Choroid plexus epithelial cell (primary cell): ENCODE measurements around the gene TMEM53.

Experiments
- DNase-seq: peaks from one replicate; pipeline ENCODE4 v3.0.0-alpha.2; 2010; ENCODE audit warnings: low read depth
- H3K4me3 ChIP-seq: 2 replicates; pipeline ENCODE4 v1.5.1; 2011; ENCODE audit warnings: low read depth, mild to moderate bottlenecking, control low read depth, low read length, moderate library complexity
- TF ChIP-seq, protein P1 (sequence below): conservative IDR thresholded peaks from 2 replicates; pipeline ENCODE4 v1.5.1; 2011; ENCODE audit warnings: low read depth, mild to moderate bottlenecking, control low read depth, inconsistent platforms, low read length, moderate library complexity

TMEM53 gene

DNA sequence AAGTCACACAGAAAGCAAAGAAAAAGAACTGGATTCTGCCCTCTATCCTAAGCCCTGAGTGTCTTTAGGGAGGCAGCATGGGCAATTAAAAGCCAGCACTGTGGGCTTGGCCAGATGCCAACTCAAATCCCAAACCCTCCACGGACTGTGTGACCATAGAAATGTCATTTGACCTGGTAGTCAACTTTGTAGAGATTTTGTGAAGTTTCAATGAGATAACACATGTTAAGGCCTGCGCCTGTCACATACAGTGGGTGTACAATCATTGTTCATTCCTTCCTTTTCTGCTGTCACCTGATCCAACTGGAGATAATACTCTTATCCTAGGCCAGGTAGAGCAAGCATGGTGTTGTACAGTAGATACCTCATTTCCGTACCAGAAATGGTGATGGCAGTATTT is 54.2 kb downstream of the TMEM53 start:
- TF ChIP-seq, protein P1, sequence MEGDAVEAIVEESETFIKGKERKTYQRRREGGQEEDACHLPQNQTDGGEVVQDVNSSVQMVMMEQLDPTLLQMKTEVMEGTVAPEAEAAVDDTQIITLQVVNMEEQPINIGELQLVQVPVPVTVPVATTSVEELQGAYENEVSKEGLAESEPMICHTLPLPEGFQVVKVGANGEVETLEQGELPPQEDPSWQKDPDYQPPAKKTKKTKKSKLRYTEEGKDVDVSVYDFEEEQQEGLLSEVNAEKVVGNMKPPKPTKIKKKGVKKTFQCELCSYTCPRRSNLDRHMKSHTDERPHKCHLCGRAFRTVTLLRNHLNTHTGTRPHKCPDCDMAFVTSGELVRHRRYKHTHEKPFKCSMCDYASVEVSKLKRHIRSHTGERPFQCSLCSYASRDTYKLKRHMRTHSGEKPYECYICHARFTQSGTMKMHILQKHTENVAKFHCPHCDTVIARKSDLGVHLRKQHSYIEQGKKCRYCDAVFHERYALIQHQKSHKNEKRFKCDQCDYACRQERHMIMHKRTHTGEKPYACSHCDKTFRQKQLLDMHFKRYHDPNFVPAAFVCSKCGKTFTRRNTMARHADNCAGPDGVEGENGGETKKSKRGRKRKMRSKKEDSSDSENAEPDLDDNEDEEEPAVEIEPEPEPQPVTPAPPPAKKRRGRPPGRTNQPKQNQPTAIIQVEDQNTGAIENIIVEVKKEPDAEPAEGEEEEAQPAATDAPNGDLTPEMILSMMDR, result no peak
- no peak for DNase-seq

DNA sequence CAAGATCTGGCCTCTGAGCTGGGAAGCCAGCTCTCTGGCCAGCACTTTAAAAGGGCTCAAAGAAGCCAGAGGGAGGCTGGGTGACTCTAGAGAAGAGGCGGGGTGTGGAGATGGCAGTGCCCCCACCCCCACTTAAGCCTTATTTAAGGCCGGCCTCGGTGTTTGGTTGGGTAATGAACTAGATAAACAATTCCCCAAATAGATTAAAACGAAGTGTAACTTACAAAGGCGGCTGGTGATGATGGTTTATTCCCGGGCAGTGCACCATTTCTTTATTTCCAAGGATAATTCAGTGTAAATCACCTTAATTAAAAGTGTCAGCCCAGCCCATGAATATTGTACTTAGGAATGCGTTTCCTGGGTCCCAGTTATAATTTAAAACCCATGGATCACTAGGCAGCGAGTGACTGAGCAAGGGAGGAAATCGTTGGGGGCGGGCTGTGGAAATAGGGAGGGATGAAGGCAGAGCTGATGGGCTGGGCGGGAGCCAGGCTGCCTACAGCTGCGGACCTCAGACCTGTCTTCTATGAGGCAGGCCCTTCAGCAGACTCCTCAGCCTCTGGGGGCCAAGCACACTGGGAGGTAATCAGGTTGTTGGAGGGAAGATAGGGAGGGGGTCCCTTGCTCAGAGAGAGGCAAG is 54.9 kb downstream of the TMEM53 start:
- DNase-seq, result peak; percentile 40
- H3K4me3 ChIP-seq, result no peak overlapping the region
- TF ChIP-seq, protein P1, result no peak

More for the DNA sequence above, 54.2 kb downstream of the TMEM53 start:
- no peak overlapping the region for H3K4me3 ChIP-seq

DNA sequence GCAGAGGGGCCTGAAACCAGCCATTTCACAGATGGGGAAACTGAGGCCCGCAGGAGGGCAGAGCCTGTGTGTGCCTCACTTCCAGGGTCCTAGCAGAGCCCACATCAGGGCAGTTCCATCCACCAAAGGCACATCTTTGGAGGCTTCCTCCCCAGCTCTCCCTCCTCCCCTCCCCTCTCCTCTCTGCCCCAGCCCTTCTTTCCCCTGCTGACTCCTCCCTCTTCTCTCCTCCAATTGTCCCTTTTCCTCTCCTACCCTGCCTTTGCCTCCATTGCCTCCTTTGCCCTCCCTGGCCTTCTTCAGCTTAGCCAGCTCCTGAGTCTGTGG is 56.6 kb downstream of the TMEM53 start:
- TF ChIP-seq, protein P1, result no peak
- H3K4me3 ChIP-seq, result no peak overlapping the region
- no peak for DNase-seq

DNA sequence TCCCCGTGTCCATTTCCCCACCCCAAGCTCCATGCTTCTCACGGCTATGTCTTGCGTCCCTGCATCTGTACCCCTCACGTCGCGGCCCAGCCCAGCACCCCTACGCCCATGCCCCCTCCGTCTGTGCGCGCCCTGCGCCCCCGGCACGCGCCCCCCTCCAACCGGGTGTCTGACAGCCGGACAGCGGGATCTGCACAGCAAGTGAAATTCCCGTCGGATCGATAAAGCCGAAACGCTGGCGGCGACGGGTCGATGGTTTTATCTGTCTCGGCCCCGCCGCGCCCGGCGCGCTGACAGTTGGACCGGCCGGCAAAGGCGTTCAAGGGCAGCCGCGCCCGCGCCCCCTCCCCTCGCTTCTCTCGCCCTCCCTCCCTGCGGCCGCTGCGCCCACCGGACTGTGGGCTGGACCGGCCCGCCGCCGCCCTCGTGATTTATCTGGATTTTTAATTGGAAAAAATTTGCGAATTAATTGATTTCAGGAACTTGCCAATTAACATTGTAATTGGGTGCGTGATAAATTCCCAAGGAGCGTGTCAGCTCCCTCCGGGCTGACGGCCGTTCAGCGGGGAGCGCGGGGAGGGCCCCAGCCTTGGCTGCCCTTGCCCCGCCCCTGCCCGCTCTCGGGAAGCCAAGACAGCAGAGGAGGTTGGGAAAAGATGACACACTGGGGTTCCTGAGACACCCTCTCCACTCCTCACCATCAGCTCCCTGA is 57.1 kb downstream of the TMEM53 start:
- DNase-seq, result no peak
- H3K4me3 ChIP-seq, result peak overlapping the region; percentile 37
- TF ChIP-seq, protein P1, result no peak

DNA sequence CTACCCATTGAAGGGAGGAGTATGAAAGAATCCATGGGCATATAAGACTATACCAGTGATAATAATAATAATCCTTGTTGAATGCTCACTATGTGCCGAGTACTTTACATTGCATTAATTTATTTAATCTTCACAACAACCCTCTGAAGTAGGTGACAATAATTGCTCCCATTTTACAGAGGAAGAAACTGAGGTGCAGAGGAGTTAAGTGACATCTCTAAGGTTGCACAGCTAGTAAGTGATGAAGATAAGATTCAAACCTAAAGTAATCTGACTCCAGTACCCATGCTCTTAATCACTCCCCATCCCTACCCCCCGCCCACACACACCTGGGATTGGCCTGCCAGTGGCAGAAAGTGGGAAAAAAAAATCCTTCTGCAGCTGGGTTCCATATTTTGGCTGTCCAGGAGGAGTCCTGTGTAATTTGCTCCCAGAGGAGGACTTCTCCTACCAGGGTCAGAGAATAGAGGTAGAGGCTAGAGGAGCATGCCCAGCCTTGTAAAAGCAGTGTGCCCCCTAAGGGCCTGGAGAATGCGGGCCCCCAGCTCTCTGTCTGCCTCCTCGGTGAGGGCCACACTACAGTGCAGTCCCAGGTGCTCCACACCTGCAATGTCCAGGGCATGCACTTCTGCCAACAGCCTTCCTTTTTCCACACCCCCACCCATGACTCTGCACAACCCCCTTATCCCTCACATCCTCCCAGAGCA is 57.8 kb downstream of the TMEM53 start:
- no peak overlapping the region for H3K4me3 ChIP-seq

DNA sequence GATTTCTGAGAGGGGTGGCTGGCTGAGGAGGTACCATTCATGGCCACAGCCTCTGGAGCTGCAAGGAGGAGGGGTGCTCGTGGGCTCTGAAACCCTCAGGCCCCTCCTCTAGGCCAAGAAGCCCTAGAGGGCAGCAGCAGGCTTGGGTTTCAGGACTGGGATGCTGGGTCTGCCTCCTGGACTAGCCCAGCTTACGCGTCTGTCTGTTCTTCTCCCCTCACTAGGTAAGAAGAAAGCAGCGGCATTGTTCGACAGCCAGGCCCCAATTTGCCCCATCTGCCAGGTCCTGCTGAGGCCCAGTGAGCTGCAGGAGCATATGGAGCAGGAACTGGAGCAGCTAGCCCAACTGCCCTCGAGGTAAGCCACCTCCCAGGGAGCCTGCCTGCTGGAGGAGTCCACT is 60.3 kb downstream of the TMEM53 start:
- DNase-seq, result no peak
- H3K4me3 ChIP-seq, result no peak overlapping the region
- TF ChIP-seq, protein P1, result no peak

More for the DNA sequence above, 57.8 kb downstream of the TMEM53 start:
- TF ChIP-seq, protein P1, result no peak
- no peak for DNase-seq

DNA sequence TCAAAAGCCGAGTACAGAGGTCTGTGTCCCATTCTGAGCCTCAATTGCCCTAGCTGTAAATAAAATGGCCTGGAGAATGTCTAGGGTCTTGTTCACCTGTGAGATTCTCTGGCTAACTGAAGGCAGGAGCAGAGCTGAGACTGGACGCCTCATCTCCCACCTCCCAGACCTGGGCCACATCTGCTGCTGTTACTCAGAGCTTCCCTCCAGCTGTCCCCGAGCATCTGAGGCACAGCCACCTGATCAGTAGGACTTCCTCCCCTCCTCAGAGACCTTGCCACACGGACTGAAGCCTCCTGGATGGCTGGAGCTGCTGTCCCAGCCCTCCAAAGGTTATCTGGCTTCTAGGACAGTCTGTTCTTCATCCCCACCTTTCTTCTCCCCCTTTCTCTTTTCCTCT is 62.4 kb downstream of the TMEM53 start:
- no peak overlapping the region for H3K4me3 ChIP-seq
- TF ChIP-seq, protein P1, result no peak
- DNase-seq, result no peak
